AG04449 (cell line): Measurements from ENCODE around the gene TNFAIP2.
"Not testable (repeated sequence)": the region's sequence is repeated elsewhere in the genome, so short reads cannot be mapped to it uniquely, and the experiment has no call there.

Experiments
- CTCF ChIA-PET: fragments of 350-600 bp; formaldehyde crosslinking; extraction: SDS; loops from one replicate; lab custom pipeline; 2021; ENCODE audit warnings: antibody characterized with exemption; lab: Yijun Ruan, JAX
- POLR2A ChIA-PET: fragments of 400-600, 350-600 bp; formaldehyde crosslinking; extraction: SDS; loops from one replicate; lab custom pipeline; 2020; ENCODE audit warnings: antibody characterized with exemption, inconsistent platforms; lab: Yijun Ruan, JAX
- DNase-seq: peaks from one replicate; pipeline ENCODE4 v3.0.0-alpha.2; 2010; ENCODE audit warnings: low read depth, low spot score
- H3K4me3 ChIP-seq: 2 replicates; pipeline ENCODE4 v1.5.1; 2011; ENCODE audit warnings: low read depth, mild to moderate bottlenecking, control low read depth, low read length
- CTCF ChIP-seq: IDR thresholded peaks from one replicate; pipeline ENCODE4 v1.5.1; 2011; ENCODE audit warnings: mild to moderate bottlenecking, moderate library complexity, low read length, control low read depth, inconsistent platforms; ENCODE audit not compliant: insufficient read depth; ENCODE audit errors: missing control alignments

Gene TNFAIP2

GRCh38 chr14:103113774-103114173, 9.5 kb upstream of the TNFAIP2 start:
- DNase-seq = no peak
- POLR2A ChIA-PET = no interaction called here
- no peak overlapping the region for H3K4me3 ChIP-seq
- CTCF ChIA-PET = interaction anchor here (1.5 kb wide), 1 partner anchor 9 kb away, joined by 6 read pairs; no protein-coding TSS in a partner anchor
- no peak for TF ChIP-seq CTCF

GRCh38 chr14:103115086-103115679, 8.1 kb upstream of the TNFAIP2 start:
- H3K4me3 ChIP-seq, POLR2A ChIA-PET, DNase-seq: not testable (repeated sequence)
- CTCF ChIA-PET = interaction anchor here (0.9 to 6.3 kb wide), 4 partner anchors 10 to 70 kb away, joined by 3 to 79 read pairs (median 3); no protein-coding TSS in a partner anchor

GRCh38 chr14:103115845-103116572, 7.3 kb upstream of the TNFAIP2 start:
- CTCF ChIA-PET = interaction anchor here (0.9 to 6.3 kb wide), 4 partner anchors 10 to 69 kb away, joined by 3 to 79 read pairs (median 3); no protein-coding TSS in a partner anchor
- TF ChIP-seq CTCF = no peak
- POLR2A ChIA-PET = no interaction called here
- no peak for DNase-seq
- H3K4me3 ChIP-seq = no peak overlapping the region

GRCh38 chr14:103116636-103117035, 6.6 kb upstream of the TNFAIP2 start:
- TF ChIP-seq CTCF = no peak
- H3K4me3 ChIP-seq = no peak overlapping the region
- POLR2A ChIA-PET = no interaction called here
- no peak for DNase-seq
- CTCF ChIA-PET = interaction anchor here (6.3 kb wide), 1 partner anchor 11 kb away, joined by 79 read pairs; no protein-coding TSS in a partner anchor

GRCh38 chr14:103117499-103117898, 5.8 kb upstream of the TNFAIP2 start:
- POLR2A ChIA-PET, H3K4me3 ChIP-seq, DNase-seq: not testable (repeated sequence)
- CTCF ChIA-PET = interaction anchor here (1.0 to 6.3 kb wide), 2 partner anchors 12 to 23 kb away, joined by 3 to 79 read pairs; no protein-coding TSS in a partner anchor

- DNase-seq = no peak
- ChIA-PET CTCF (interaction anchor here (0.9 to 6.3 kb wide), 4 partner anchors 9 to 67 kb away, joined by 3 to 79 read pairs (median 4); no protein-coding TSS in a partner anchor), POLR2A (no interaction called here)
- no peak for TF ChIP-seq CTCF
- no peak overlapping the region for H3K4me3 ChIP-seq
Observed at GRCh38 chr14:103118018-103118662, 5.1 kb upstream of the TNFAIP2 start.
